Stimulated activated CD4-positive, alpha-beta T cell treated with anti-CD3 and anti-CD28 coated beads, Interleukin-15, amount 100 ng/mL, for 24 hours (primary cell): ENCODE results near the gene PER1.
"Not testable (repeated sequence)": the region's sequence is repeated elsewhere in the genome, so short reads cannot be mapped to it uniquely, and the experiment has no call there.

ENCODE experiments used
- DNase-seq: peaks from one replicate; pipeline ENCODE4 v3.0.0-alpha.2; 2020

Gene PER1

GRCh38 chr17:8152112-8152775, at the start of gene PER1:
Gene PER1, minus strand, starts transcription at chr17:8152404. Its CDS starts 1,698 bp downstream, at chr17:8150706.
- peak; percentile 96 for DNase-seq

- DNase-seq, result peak; percentile 72
These were observed 40.0 kb upstream of the PER1 start for GRCh38 chr17:8192070-8192815.

DNA sequence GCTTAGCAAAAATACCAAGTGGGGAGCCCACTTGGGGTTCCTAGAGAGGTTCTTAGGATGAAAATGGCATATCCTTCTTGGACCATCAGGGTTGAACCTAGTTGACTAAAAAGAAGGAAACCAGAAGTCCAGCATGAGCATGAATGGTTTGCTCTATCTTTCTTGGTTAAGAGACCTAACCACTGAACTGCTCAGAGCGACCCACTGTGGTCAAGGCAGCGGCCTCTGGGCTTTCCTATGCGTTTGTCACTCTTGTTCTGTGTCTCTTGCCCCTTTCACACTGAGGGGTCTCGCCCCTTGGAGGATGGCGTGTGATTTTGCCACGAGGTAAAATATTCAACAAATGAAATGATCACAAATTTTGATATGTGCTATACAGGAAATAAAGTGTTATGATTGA, 38.3 kb upstream of the PER1 start:
- DNase-seq, result no peak

- peak; percentile 97 for DNase-seq
These were observed 37.7 kb upstream of the PER1 start, which contains the start of gene BORCS6 for GRCh38 chr17:8189711-8190477. Gene BORCS6, minus strand, starts transcription at chr17:8190180. Its CDS starts 40 bp downstream, at chr17:8190140.

DNA sequence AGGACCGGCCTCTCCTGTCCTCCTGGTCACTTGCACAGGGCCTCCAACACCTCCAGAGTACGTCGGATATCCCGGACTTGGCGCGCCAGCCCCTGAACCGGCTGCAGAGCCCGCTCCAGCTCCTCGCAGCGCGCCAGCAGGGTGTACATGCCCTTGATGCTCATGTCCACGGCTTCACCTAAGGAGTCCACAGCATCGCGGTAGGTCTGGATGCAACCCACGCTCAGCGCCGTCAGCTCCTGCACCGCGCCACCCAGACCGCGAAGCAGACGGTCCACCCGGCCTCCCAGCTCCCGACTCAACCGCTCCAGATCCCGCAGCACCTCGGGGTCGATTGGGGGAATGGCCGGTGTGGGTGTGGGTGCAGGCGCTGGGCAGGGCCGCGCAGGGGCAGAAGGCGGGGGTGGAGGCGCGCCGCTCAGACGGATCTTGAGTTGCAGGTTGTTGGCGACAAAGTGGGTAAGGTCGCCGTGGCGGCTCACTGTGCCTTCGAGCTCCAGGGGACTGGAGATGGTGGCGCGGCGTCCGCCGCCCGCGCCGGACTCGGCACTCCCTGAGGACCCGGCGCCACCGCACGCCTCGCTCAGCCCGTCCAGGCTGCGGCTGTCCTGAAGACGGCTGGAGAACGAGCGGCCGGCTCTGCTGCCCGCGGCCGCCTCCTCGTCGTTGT, 37.0 kb upstream of the PER1 start:
- DNase-seq, result peak; percentile 41

- DNase-seq, result no peak
These were observed 36.1 kb upstream of the PER1 start for GRCh38 chr17:8188263-8188839.

DNA sequence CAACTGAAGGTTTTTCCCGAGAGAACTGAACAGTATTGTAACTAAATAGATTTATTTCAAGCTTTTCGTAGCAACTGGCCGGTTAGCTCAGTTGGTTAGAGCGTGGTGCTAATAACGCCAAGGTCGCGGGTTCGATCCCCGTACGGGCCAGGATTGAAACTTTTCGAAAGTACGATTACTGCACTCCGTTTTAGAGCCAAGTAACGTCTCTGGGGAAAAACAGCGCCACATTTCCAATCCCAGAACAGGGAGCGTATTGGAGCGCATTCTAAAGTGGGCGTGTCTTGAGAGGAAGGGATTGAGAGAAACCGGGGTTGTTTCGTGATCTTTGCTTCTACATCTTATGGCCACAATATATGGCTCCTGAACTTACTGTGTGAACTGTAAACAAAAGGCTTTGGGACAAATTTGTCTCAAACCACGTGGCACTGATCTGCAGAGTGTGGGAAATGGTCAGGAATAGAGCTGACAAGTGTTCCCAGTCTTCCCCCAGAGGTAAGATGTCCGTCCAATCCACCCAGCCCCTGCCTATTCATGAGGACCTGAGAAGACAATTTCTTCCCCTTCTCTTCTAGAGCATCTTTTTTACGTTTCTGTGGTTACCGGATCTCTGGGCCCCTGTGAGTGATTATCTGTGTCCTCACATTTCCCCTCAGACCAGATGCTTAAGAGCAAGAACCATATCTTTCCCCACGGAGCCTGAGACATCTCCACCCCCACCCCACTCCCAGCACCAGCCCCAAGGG, 35.5 kb upstream of the PER1 start:
- DNase-seq, result peak; percentile 94

- peak; percentile 97 for DNase-seq
These were observed 34.7 kb upstream of the PER1 start for GRCh38 chr17:8186787-8187516.

- no peak for DNase-seq
These were observed 34.2 kb upstream of the PER1 start for GRCh38 chr17:8186446-8186786.

DNA sequence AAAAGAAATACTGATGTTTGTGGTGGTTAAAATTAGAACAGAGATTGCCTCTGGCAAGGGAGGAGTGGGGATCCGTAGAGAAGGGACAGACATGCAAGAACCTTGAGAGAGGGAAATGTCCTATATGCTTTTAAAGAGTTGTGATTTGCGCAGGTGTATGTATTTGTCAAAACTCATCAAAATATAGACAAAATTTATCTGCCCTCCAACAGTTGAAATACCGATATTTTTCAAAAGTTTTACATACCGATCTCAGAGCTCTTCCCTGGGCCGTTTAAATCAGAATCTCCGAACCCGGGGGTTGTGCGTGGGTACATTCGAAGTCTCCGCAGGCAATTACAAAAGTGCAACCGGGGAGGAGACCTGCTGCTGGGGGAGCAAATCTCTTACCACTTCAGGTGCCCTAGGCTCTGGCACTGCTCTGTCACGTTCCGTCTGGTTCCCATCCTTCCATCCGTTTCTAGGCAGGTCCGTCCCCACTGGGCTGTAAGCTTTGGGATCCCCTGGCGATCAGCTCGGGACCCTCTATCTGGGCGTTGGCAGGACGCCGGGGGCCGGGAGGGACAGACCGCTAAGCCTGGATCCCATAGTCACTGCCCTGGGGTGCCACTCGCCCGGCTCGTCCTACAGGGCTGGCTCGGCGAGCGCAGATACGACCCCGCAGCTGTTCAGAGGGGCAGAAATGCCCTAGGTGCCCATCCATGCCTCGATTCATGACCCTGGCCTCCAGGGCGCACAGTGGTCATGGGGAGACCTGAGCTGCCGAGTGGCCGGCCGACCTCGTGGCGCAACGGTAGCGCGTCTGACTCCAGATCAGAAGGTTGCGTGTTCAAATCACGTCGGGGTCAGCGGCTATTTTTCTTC, 33.6 kb upstream of the PER1 start:
- DNase-seq, result peak; percentile 92

DNA sequence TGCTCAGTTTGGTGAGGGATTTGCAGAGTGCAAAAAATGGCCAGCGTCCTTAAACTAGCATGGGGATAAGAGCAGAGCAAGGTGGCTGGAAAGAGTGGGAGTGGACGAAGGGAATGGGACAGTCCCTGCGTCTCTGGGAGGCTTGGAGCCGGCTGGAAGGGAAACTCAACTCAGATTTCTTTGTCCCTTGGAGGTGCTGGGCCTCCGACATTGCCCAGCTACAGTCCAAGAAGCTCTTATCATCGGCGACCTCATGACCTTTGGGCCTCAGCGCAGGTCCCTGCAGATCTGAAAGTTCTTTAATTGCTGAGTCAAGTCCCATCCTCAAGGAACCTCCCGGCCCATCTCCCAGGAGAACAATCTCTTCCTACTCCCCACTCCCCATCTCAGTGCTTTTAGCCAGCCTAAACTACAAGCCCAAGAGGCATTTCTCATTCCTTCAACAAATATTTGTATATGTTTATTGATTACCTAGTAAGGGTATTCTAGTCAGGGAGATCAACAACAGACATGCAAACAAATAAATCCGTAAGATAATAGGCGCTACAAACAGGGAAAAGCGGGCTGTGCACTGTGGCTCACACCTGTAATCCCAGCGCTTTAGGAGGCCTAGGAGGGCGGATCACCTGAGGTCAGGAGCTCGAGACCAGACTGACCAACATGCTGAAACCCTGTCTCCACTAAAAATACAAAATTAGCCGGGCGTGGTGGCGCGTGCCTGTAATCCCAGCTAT, 25.0 kb upstream of the PER1 start:
- no peak for DNase-seq

- DNase-seq, result peak; percentile 93
These were observed 24.2 kb upstream of the PER1 start, which contains the start of gene TMEM107 for GRCh38 chr17:8176197-8176940. Gene TMEM107, minus strand, starts transcription at chr17:8176380. Its CDS starts 94 bp downstream, at chr17:8176286.

- DNase-seq, result no peak
These were observed 23.6 kb upstream of the PER1 start for GRCh38 chr17:8175795-8176196.

DNA sequence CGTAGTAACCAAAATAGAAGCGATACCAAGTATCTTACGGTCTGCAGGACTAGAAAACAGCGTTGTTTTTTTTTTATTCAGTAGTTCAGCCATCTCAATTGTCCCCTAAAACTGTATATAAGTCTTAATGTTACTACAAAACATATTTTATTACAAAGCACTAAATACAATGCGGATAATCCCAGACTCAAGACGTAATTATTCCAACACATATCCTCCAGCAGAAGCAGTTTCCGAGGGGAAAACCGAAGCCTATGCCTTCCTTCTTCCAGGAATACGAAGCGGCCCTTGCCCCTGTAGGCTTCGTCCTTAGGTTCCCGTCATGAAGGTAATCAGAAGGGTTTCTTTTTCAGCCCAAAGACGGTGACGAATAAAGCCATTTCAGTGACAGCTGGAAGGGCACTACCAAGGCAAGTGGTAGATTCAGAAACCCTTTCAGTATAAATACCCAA, 21.7 kb upstream of the PER1 start:
- no peak for DNase-seq

- peak; percentile 88 for DNase-seq
These were observed 21.1 kb upstream of the PER1 start for GRCh38 chr17:8173056-8173870.

GRCh38 chr17:8170186-8170585, 18.0 kb upstream of the PER1 start:
- DNase-seq, result not testable (repeated sequence)

DNA sequence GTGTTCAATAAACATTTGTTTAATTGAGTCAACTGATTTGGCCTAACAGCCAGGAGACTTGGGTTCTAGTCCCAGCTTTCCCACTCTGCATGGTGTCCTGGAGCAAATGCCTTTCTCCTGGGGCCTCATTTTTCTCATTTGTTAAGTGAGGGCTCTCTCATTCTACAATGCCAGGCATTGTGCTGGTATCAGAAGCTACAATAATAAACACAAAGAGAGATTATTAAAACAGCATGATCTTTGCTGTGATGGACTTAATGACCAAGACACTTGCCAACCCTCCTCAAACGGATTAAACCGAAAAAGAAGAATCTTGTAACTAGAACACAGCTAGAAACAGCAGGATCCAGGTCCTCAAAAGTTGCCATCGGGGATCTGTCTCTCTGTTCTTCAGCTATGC, 15.3 kb upstream of the PER1 start:
- no peak for DNase-seq

DNA sequence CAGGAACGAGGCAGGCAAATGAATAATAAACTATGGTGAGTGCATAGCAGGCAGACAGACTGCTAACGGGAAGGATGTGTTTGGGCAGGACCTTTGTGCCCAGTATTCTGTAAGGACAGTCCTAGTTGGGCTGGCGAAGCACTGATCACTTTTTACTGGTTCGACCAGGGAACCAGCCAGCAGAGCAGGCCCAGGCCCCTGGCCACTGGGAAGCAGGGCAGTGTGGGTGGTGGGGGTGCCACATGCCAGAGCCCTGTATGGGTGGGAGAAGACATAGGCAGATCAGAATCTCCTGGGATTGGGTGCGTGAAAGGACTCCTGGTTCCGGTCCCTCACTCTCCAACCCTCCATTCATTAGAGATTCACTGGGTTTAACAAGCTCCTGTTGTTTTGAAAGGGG, 14.5 kb upstream of the PER1 start:
- no peak for DNase-seq
